NT2/D1 (cell line): ENCODE measurements around the gene EDAR.

ENCODE experiments used
- DNase-seq: peaks from one replicate; pipeline ENCODE4 v3.0.0-alpha.2; 2011; ENCODE audit warnings: low read depth, low spot score
- H3K27me3 ChIP-seq: 2 replicates; pipeline ENCODE4 v1.6.0; 2011; ENCODE audit warnings: mild to moderate bottlenecking; ENCODE audit not compliant: insufficient read length, insufficient read depth
- H3K36me3 ChIP-seq: 2 replicates; pipeline ENCODE4 v1.6.1; 2011; ENCODE audit warnings: mild to moderate bottlenecking, low read length, mixed read lengths; ENCODE audit not compliant: insufficient read depth, insufficient read length
- H3K4me1 ChIP-seq: 2 replicates; pipeline ENCODE4 v1.5.1; 2011; ENCODE audit not compliant: insufficient read depth, insufficient read length
- H3K4me3 ChIP-seq: 2 replicates; pipeline ENCODE4 v1.5.1; 2011; ENCODE audit warnings: low read depth; ENCODE audit not compliant: insufficient read length
- H3K9ac ChIP-seq: 2 replicates; pipeline ENCODE4 v1.6.0; 2011; ENCODE audit warnings: low read depth; ENCODE audit not compliant: insufficient read length
- H3K9me3 ChIP-seq: 2 replicates; pipeline ENCODE4 v1.5.1; 2011; ENCODE audit warnings: mild to moderate bottlenecking, low read length; ENCODE audit not compliant: insufficient read depth
- SUZ12 ChIP-seq: IDR thresholded peaks from 2 replicates; pipeline ENCODE4 v1.6.1; 2011; ENCODE audit not compliant: insufficient read length, insufficient read depth; ENCODE audit errors: extremely low read depth
- YY1 ChIP-seq: IDR thresholded peaks from 2 replicates; pipeline ENCODE4 v1.6.1; 2011; ENCODE audit not compliant: insufficient read length, insufficient read depth
- ZNF274 ChIP-seq: IDR thresholded peaks from 2 replicates; pipeline ENCODE4 v1.6.1; 2011; ENCODE audit warnings: mild to moderate bottlenecking, low read depth, low read length

The EDAR gene

DNA sequence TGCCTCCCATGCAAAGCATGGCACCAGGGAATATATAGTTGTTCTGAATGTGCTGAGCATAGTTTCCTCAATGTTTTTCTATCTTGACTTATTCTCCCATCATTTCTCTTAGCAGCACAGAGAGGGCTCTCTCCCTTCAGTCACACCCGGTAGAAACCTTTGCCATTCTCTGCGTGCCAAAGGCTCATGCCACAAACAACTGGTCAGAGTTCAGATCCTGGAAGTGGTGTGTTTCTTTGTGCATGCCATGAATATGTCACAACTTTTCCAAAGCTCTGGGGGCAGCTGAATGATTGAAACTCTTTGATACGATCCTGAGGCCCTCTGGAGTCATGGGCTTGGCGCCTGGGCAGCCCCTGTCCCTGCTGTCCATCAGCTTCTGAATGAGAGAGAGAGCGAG lies 28.0 kb upstream of the EDAR start:
- no peak for TF ChIP-seq YY1
- TF ChIP-seq ZNF274, result no peak
- TF ChIP-seq SUZ12, result no peak
- peaks cover 10% of the 10 kb centered on the region for H3K4me1 ChIP-seq
- no peaks in the 10 kb centered on the region for H3K9me3 ChIP-seq
- no peak overlapping the region for H3K9ac ChIP-seq
- peaks cover 13% of the 10 kb centered on the region for H3K27me3 ChIP-seq
- H3K4me3 ChIP-seq, result no peak overlapping the region
- no peak for DNase-seq
- no peaks in the 10 kb centered on the region for H3K36me3 ChIP-seq

DNA sequence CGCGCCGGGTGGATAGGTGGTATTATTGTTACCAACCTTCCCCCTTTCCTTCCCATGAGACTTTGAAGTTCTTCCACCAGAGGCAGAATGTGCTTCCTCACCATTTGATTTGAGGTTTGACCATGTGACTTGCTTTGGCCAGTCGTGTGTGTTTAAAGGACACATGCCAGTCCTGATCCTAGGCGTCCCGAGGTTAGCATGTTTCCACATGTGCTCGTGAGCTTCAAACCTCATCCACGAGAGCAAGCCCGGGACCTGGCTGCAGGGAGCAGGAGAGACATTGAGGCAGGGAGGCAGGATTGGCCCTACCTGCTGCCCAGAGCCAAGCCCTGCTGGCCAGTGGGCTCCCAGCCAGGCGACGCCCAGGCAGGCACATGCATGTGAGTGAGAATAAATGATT lies 27.4 kb upstream of the EDAR start:
- DNase-seq, result no peak
- H3K36me3 ChIP-seq, result no peaks in the 10 kb centered on the region
- no peak overlapping the region for H3K4me3 ChIP-seq
- H3K4me1 ChIP-seq, result peaks cover 10% of the 10 kb centered on the region
- H3K9ac ChIP-seq, result no peak overlapping the region
- TF ChIP-seq YY1 (no peak), ZNF274 (no peak), SUZ12 (no peak)
- H3K27me3 ChIP-seq, result peaks cover 13% of the 10 kb centered on the region
- no peaks in the 10 kb centered on the region for H3K9me3 ChIP-seq

DNA sequence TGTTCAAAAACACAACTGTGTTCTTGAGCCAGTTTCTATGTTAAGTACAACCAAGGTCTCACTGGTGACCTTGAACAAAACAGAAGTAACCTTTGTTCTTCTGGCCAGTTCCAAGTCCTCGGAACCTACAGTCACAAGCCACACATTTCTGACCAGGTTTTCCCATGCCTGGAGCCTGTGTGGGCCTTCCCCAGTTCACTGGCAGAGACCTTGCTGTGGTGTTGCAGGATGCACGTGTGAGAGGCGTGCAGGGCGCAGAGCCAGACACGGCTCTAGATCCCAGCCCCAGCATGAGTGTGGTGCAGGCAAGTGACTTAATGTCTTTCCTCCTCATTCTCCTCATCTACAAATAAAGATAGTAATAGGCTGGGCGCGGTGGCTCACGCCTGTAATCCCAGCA lies 25.5 kb upstream of the EDAR start:
- Histone ChIP-seq H3K9me3 (no peaks in the 10 kb centered on the region), H3K27me3 (peaks cover 13% of the 10 kb centered on the region), H3K4me1 (peaks cover 10% of the 10 kb centered on the region), H3K4me3 (no peak overlapping the region), H3K36me3 (no peaks in the 10 kb centered on the region), H3K9ac (no peak overlapping the region)
- TF ChIP-seq ZNF274 (no peak), YY1 (no peak), SUZ12 (no peak)
- no peak for DNase-seq

DNA sequence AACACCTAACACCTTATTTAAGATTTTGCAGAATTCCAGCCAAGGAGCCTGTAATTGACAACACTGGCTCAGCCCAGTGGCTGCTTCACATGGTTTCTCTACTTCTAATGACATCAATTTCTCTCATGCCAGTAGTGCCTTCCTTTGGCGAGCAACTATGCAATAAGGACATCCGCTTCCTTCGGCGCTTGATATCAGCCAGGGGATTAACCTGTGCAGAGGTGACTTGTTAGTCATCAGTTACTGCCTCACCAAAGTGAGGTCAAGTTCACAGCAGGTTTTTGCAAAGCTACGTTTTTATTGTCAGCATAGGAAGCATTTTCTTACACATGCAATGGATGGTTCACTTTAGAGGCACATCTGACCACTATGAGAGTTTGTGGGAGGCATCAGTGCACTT lies 24.0 kb upstream of the EDAR start:
- Histone ChIP-seq H3K4me1 (peaks cover 5% of the 10 kb centered on the region), H3K9me3 (no peaks in the 10 kb centered on the region), H3K4me3 (no peak overlapping the region), H3K9ac (peak overlapping the region; percentile 58), H3K36me3 (no peaks in the 10 kb centered on the region), H3K27me3 (peaks cover 4% of the 10 kb centered on the region)
- no peak for DNase-seq
- TF ChIP-seq SUZ12 (no peak), ZNF274 (no peak), YY1 (no peak)

DNA sequence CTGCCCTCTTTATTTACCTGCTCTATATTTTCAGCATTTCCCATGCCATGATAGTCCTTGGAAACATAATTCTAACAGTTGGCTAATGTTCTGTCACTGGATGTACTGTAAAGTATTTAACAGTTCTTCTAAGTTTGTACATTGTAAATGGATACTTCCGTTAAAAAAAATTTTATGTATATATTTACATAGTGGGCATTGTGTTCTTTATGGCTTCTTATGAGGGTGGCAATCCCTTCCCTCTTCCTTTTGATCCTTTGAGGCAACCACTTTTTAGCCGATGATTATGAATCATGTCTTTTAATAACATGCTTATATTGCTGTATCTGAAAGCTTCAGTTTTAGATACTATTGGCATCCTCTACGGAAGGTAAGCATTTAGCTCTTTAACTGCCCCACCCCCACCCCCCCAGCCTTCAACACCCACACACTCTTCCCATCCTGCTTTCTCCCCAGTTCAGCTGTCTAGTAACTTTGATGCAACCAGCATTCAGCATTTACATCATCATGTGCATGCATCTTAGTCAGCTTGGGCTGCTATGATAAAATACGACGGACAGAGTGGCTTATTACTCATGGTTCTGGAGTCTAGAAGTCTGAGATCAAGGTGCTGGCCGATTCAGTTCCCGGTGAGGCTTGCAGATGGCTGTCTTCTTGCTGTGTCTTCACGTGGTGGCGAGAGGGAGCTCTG lies 21.0 kb upstream of the EDAR start:
- Histone ChIP-seq H3K9me3 (no peaks in the 10 kb centered on the region), H3K27me3 (no peaks in the 10 kb centered on the region), H3K9ac (no peak overlapping the region), H3K4me1 (no peaks in the 10 kb centered on the region), H3K36me3 (no peaks in the 10 kb centered on the region), H3K4me3 (no peak overlapping the region)
- TF ChIP-seq ZNF274, result no peak
- no peak for TF ChIP-seq YY1
- no peak for TF ChIP-seq SUZ12
- no peak for DNase-seq

DNA sequence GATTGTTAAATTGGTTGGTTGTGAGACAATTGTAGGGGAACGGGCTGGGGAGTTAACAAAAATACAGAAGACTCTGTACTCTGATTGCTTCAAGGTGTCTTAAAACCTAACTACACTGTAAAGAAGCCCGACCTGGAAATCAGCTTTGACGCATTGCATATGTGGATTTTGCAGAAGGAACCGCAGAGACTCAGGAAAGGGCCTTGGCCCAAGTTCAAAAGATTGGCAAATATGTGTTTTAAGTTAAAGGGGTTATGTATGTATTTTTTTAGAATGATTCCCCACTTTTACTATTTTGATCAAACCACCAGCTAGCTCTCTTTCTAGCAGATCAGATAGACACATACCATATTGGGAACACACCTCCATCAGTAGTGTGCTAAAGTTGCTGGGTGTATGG lies 18.0 kb upstream of the EDAR start:
- Histone ChIP-seq H3K9me3 (no peaks in the 10 kb centered on the region), H3K9ac (no peak overlapping the region), H3K27me3 (no peaks in the 10 kb centered on the region), H3K4me1 (no peaks in the 10 kb centered on the region), H3K4me3 (no peak overlapping the region), H3K36me3 (no peaks in the 10 kb centered on the region)
- DNase-seq, result no peak
- TF ChIP-seq ZNF274 (no peak), SUZ12 (no peak), YY1 (no peak)

DNA sequence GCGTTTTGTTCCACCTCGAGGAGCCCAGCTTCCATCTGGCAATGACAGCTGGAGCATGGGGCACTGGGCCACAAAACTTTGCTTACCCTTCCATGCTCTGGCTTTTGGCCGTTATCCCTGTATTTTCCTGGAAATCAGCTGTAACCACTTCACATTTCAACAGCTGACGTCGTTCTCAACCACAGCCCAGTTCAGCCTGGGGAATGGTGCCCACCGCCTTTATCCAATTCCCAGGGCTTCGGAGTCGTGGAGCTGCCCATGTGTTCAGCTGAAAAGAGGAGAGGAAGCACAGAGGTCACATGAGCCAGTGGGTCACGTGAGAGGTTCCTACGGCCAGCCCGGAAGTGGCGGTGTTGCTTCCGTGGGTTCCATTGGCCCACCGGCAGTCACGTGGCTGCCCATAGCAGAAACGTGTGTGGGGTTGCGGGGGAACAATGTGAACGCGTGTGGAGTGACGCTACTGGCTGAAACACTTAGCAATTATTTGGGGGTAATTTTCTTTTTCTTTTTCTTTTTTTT lies 16.7 kb upstream of the EDAR start:
- H3K4me3 ChIP-seq, result no peak overlapping the region
- H3K9ac ChIP-seq, result no peak overlapping the region
- DNase-seq, result no peak

More for the DNA sequence above, 16.7 kb upstream of the EDAR start:
- H3K27me3 ChIP-seq, result no peaks in the 10 kb centered on the region
- H3K4me1 ChIP-seq, result no peaks in the 10 kb centered on the region
- no peaks in the 10 kb centered on the region for H3K36me3 ChIP-seq
- H3K9me3 ChIP-seq, result no peaks in the 10 kb centered on the region
- TF ChIP-seq ZNF274 (no peak), YY1 (no peak), SUZ12 (no peak)
